GM19463 (cell line): Measurements from ENCODE around the gene MMP15.
"Not testable (repeated sequence)": the region's sequence is repeated elsewhere in the genome, so short reads cannot be mapped to it uniquely, and the experiment has no call there.

Experiments
- ATAC-seq: cut with Tn5 transposase; IDR thresholded peaks from one replicate; pipeline ENCODE4 v1.9.1; 2021; ENCODE audit warnings: mild to moderate bottlenecking, moderate library complexity; ENCODE audit not compliant: unreplicated experiment

Gene MMP15

DNA sequence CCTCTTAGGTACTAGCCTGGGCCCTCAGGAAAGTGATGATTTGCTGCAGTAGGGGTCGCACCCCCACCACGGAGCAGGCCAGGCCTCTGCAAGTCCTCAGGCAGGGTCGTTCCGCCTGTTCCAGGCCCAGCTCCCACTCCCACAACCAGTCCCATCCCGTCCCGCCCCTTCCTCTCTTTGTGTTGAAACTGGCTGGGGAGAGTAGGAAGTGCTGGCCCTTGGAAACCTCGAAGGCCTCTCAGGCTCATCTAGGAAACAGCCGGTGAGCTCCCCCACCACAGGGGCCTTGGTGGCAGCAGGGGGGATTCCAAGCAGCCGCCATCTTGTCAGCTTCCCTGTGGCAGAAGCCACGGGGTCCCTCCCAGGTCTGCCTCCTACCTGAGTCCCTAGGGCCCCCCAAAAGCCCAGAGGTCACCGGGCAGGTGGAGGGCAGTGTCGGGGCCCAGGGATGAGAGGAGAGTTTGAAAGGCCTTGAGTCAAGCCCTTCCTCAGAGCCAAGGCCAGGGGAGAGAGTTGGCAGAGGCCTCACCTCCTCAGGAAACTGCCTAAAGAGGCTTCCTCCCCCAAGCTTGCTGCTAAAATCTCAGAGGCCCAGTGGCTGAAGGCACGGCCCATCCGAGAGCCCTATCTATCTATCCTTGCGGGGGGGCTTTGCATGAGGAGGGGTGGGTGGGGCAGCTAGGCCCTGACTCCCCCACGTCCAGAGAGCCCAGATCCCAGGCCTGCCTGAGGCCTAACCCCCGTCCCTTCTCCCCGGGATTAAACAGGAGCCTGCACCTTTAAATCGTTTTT is 22.2 kb downstream of the MMP15 start:
- no peak for ATAC-seq

DNA sequence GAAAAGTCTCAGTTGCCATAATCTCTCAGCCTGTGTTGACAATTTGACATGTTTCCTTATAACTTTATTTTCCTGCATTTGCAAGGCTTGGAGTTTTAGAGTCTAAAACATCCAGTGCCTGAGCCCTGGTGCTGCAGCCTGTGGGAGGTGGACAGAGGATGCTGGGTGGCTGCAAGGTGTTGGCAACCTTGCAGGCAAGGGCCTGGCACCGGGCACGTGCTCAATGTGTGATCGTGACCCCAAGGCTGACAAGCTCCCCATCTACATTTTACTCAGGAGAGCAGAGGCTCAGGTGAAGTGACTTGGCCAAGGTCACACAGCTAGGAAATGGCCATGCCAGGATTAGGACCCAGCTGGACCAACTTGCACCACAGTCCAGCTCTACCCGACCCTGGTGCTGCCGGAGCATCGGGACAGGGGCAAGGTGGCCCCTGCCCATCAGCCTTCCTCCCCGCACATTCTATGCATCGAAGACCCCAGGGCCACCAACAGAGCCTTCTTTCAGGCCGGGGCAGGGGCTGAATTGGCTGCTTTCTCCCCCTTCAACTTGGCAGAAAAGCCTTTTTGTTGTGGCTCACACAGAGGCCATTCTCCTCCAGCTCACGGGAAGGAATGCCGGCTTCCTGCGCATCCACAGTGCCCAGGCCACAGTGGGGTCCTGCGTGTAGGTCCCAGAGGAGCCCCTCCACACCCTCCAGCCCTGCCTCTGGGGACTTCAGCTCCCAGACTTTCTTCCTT is 23.1 kb downstream of the MMP15 start:
- no peak for ATAC-seq

- no peak for ATAC-seq
These were observed 24.0 kb downstream of the MMP15 start for GRCh38 chr16:58049232-58050185.

- no peak for ATAC-seq
These were observed 25.7 kb downstream of the MMP15 start for GRCh38 chr16:58051296-58051695.

DNA sequence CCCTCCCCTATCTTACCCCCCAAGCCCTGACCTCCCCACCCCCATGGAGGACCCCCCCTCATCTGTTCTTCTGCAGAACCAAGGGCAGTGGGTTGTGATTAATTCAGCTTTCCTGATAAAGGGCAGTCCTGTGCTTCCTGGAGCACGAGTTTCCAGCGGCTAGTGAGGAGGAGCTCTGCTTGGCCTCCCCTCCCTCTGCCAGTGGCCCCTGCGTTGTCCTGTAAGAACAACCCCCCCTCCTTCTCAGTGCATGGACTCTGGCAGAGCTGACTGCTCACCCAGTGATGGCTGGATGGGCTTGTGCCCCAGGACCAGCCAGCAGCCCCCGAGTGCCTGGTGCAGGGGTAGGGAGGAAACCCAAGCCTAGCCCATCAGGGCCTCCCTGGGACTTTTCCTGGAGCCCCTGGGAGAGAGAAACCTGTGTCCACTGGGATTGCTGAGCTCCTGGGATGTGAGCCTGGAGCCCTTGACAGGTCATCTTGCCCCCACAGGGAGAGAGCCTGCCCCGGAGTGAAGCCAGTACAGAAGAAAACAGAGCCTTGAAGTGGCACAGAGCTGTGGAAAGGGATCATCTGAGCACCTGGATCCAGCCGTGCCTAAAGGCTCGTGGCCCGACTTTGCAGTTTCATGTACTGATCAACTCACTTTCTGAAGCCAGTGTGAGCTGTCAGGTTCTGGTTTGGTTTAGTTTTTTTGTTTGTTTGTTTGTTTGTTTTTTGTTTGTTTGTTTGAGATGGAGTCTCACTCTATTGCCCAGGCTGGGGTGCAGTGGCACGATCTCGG is 26.5 kb downstream of the MMP15 start:
- ATAC-seq, result no peak

- ATAC-seq, result no peak
These were observed 28.1 kb downstream of the MMP15 start for GRCh38 chr16:58053682-58054005.

DNA sequence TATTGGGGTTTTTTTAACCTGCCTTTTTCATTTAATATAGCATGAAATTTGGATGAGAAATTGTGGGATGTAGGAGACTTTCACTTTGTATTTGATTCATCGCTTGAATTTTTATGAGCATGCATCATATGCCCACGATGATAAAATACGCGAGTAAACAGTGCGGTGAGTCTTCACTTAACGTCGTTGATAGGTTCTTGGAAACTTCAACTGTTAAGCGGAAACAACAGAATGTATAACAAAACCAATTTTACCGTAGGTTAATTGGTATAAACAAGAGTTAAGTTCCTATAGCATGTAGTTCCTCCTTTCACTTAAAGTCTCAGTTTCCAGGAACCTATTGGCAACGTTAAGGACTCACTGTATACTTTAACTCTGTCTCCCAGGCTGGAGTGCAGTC is 28.7 kb downstream of the MMP15 start:
- ATAC-seq, result no peak

DNA sequence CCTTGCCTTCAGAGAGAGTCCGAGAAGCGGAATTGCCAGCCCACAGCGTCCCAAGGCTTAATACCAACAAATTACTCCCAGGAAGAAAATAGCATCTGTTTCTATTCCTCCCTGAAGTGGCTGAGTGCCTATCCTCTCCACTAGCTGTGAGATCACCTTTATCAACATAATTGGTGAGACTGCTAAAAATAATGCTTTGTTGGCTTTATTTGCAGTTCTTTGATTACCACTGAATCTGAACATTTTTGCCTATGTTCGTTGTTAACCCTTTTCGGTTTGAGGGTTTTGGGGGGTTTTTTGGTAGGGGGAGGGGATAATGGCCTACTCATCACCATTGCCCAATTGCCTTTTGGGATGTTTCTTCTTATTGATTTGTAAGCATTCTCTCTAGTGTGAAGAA is 31.0 kb downstream of the MMP15 start:
- ATAC-seq, result no peak

- no peak for ATAC-seq
These were observed 31.6 kb downstream of the MMP15 start for GRCh38 chr16:58057121-58057520.

DNA sequence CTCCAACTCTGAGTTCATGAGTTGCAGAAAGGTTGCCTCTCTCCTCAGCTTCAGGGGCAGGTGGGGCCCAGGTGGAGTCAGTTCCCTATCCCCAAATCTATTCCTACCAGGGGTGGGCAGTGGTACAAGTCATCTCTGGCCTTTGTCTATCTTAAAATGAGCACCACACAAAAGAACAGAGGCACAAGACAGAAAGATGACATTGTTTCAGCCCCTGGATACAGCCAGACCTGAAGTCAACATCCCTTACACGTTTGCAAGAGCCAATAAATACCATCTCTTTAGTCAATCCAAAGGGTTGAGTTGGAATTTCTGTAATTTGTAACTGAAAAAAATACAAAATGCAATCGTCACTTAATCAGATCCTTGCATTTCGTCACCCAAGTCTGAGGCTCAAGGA is 32.2 kb downstream of the MMP15 start:
- ATAC-seq, result no peak

DNA sequence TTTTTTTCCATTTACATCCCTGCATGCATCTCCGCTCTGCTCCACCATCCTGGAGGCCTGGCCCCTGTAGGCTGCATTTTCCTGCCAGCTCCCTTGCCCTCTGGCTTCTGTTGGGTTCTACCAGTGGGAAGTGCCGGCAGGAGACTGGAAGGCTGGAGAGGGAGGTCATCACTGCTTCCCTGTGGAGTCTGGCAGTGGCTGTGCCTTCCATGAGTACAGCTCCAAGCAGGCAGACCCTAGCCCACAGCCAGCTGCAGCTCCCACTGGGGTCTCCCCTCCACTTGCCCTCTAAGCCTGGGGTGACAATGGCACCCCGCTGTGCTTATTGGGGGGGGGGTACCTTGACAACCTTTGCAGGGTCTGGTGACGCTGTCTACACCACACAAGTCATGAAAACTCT is 37.3 kb downstream of the MMP15 start:
- no peak for ATAC-seq

DNA sequence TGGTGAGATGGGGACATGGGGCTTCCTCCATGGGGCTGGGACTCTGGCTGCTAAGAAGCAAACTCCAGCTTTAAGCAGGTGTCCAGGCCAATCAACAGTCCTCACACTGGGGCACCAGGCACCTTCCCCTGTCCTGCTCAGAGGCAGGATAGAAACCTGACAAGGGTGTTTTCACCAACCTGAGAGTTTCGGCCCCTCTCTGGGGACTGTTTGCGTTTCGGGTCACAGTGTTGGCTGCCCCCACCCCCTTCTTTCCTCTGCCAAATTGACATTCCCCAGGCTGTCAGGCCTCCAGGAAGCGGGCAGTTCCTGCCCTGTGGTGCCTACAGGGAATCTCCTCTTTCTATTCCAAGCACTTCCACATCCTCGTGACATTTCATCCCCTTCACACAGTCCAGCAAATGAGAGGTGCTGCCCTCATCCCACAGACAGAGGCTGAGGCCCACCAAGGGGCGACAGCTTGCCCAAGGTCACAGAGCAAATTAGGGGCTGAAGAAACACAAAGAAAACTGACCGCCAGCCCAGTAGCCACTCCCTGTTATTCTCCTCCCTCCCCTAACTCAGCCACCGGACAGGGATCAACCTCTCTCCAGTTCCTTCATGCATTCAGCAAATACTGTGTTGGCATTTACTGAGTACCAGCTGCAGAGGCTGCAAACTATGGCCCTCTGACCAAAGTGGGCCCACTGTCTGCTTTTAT is 38.0 kb downstream of the MMP15 start:
- ATAC-seq, result no peak

DNA sequence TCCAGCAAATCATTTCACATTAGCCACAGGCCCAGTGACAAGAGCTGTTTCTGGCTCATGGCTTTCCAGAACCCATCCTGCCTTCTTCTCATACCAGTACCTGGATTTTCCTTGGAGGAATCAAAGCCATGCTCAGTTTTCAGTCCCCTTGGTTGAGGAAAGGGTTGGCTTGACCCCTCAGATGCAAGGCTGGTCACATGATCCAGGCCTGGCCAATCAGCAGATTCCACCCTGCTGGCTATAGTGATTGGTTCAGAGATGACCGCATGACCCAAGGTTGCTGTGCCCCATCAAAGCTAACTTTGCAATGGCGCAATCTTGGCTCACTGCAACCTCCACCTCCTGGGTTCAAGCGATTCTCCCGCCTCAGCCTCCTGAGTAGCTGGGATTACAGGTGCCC is 45.0 kb downstream of the MMP15 start:
- no peak for ATAC-seq

GRCh38 chr16:58072134-58072533 is 46.6 kb downstream of the MMP15 start:
- ATAC-seq, result not testable (repeated sequence)

GRCh38 chr16:58073086-58073485 is 47.5 kb downstream of the MMP15 start:
- not testable (repeated sequence) for ATAC-seq

- no peak for ATAC-seq
These were observed 49.1 kb downstream of the MMP15 start for GRCh38 chr16:58074657-58075056.

DNA sequence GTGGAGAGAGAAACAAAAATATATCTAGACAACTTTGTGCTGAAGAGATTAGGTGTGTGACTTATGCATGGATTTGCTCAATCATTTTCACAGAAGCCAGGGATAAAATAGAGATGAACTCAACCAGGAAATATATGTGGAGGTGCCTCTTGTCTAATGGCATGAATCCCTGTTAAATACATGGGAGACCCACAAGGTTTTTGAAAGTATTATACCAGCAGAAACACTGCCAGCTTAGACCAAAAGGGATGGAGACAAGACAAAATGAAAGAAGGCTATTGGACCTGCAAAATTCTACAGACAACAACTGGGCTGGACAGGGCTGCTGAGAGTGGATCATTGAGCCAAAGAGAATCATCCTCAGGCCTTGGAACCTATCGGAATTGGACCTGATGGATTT is 51.0 kb downstream of the MMP15 start:
- no peak for ATAC-seq

- no peak for ATAC-seq
These were observed 52.2 kb downstream of the MMP15 start for GRCh38 chr16:58077796-58078195.

GRCh38 chr16:58080657-58081056 is 55.1 kb downstream of the MMP15 start:
- not testable (repeated sequence) for ATAC-seq

DNA sequence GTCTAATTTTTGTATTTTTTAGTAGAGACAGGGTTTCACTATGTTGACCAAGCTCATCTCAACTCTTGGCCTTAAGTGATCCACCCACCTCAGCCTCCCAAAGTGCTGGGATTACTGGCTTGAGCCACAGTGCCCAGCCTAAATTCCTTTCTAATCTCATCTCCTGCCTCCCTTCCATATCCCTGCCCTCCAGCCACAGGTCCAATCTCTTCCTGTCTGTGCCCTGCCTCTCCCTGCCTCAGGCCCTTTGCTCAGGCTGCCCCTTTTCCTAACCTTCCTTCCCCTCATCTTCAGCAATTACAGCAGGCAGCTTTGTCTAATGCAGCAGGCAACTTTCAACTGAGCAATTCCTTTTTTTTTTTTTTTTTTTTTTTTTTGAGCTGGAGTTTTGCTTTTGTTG is 56.8 kb downstream of the MMP15 start:
- no peak for ATAC-seq
